DND-41 (cell line): ENCODE measurements around the gene SPRY4.

Experiments used
- ATAC-seq: fragments of 200-7000 bp; cut with Tn5 transposase; 3 replicates; pipeline ENCODE4 v1.9.1; 2021; ENCODE audit warnings: low read depth; ENCODE audit not compliant: insufficient read depth
- DNase-seq: peaks from one replicate; pipeline ENCODE4 v3.0.0-alpha.2; 2020
- H2AFZ ChIP-seq: 2 replicates; pipeline ENCODE4 v1.6.0; 2012; ENCODE audit warnings: low read depth, low read length
- H3K27ac ChIP-seq: 2 replicates; pipeline ENCODE4 v1.5.1; 2012; ENCODE audit warnings: low read length, inconsistent platforms
- H3K27me3 ChIP-seq: fragments of 200-600 bp; sonication (generic); 2 replicates; pipeline ENCODE4 v1.6.0; 2012; ENCODE audit warnings: low read length, mild to moderate bottlenecking, inconsistent platforms; ENCODE audit not compliant: insufficient read depth, poor library complexity
- H3K36me3 ChIP-seq: 2 replicates; pipeline ENCODE4 v1.5.1; 2012; ENCODE audit warnings: low read length, inconsistent platforms; ENCODE audit not compliant: insufficient read depth
- H3K4me1 ChIP-seq: 2 replicates; pipeline ENCODE4 v1.5.1; 2012; ENCODE audit warnings: mild to moderate bottlenecking, low read length; ENCODE audit not compliant: insufficient read depth
- H3K4me2 ChIP-seq: 2 replicates; pipeline ENCODE4 v1.6.0; 2012; ENCODE audit warnings: mild to moderate bottlenecking, moderate library complexity, low read length, inconsistent platforms; ENCODE audit not compliant: insufficient read depth
- H3K4me3 ChIP-seq, 2 experiments: fragments of 200-600 bp in 1 of 2; shearing (Covaris generic) in 1 of 2; 2 replicates each; pipeline ENCODE4 v1.5.1; 2012 to 2016; ENCODE audit warnings: inconsistent platforms in 2 of 2, low read length in 2 of 2, mild to moderate bottlenecking in 2 of 2, low read depth in 1 of 2, moderate library complexity in 1 of 2
- H3K79me2 ChIP-seq: 2 replicates; pipeline ENCODE4 v1.6.0; 2012; ENCODE audit warnings: low read length, inconsistent platforms; ENCODE audit not compliant: insufficient read depth
- H3K9ac ChIP-seq: 2 replicates; pipeline ENCODE4 v1.6.0; 2012; ENCODE audit warnings: low read depth, mild to moderate bottlenecking, inconsistent platforms, low read length, moderate library complexity
- H3K9me3 ChIP-seq: 2 replicates; pipeline ENCODE4 v1.5.1; 2012; ENCODE audit warnings: low read length, moderate library complexity, mild to moderate bottlenecking, inconsistent platforms; ENCODE audit not compliant: insufficient read depth, severe bottlenecking
- H4K20me1 ChIP-seq: 2 replicates; pipeline ENCODE4 v1.6.0; 2012; ENCODE audit warnings: low read length; ENCODE audit not compliant: insufficient read depth
- CTCF ChIP-seq: IDR thresholded peaks from 2 replicates; pipeline ENCODE4 v1.5.1; 2012; ENCODE audit warnings: borderline replicate concordance, low read length, moderate library complexity, mild to moderate bottlenecking; ENCODE audit not compliant: poor library complexity, severe bottlenecking; ENCODE audit errors: extremely low read depth
- EZH2 ChIP-seq: IDR thresholded peaks from 3 replicates; pipeline ENCODE4 v1.6.1; 2012; ENCODE audit warnings: borderline replicate concordance, low read depth, mild to moderate bottlenecking, moderate library complexity, low read length, inconsistent platforms; ENCODE audit not compliant: severe bottlenecking

The SPRY4 gene

GRCh38 chr5:142295960-142296860 lies 28.6 kb downstream of the SPRY4 start:
- no peak overlapping the region for H3K4me2 ChIP-seq
- no peaks in the 10 kb centered on the region for H3K36me3 ChIP-seq
- H4K20me1 ChIP-seq = no peaks in the 10 kb centered on the region
- no peaks in the 10 kb centered on the region for H3K4me1 ChIP-seq
- H3K79me2 ChIP-seq = no peaks in the 10 kb centered on the region
- no peaks in the 10 kb centered on the region for H3K9me3 ChIP-seq
- no peak overlapping the region for H3K9ac ChIP-seq
- no peak overlapping the region for H3K27ac ChIP-seq
- ATAC-seq = no peak
- no peak overlapping the region for H2AFZ ChIP-seq
- TF ChIP-seq EZH2 (no peak), CTCF (no peak)
- H3K4me3 ChIP-seq = no peak overlapping the region
- DNase-seq = no peak
- H3K27me3 ChIP-seq = no peaks in the 10 kb centered on the region

- no peak for ATAC-seq
- TF ChIP-seq CTCF (no peak), EZH2 (no peak)
- no peak overlapping the region for H3K4me3 ChIP-seq
- H3K79me2 ChIP-seq = no peaks in the 10 kb centered on the region
- no peaks in the 10 kb centered on the region for H3K27me3 ChIP-seq
- no peaks in the 10 kb centered on the region for H3K9me3 ChIP-seq
- H3K4me1 ChIP-seq = peaks cover 3% of the 10 kb centered on the region; the same call in 1 of the 2 replicates
- no peak overlapping the region for H3K9ac ChIP-seq
- no peak overlapping the region for H3K4me2 ChIP-seq
- no peak for DNase-seq
- no peak overlapping the region for H3K27ac ChIP-seq
- H2AFZ ChIP-seq = no peak overlapping the region
- H4K20me1 ChIP-seq = no peaks in the 10 kb centered on the region
- no peaks in the 10 kb centered on the region for H3K36me3 ChIP-seq
Observed at GRCh38 chr5:142295084-142295758, 29.6 kb downstream of the SPRY4 start.

- TF ChIP-seq EZH2 (no peak), CTCF (no peak)
- no peak overlapping the region for H3K4me2 ChIP-seq
- no peaks in the 10 kb centered on the region for H3K79me2 ChIP-seq
- H3K9ac ChIP-seq = no peak overlapping the region
- no peaks in the 10 kb centered on the region for H4K20me1 ChIP-seq
- H3K27ac ChIP-seq = no peak overlapping the region
- no peak overlapping the region for H3K4me3 ChIP-seq
- no peak for DNase-seq
- no peak for ATAC-seq
- no peaks in the 10 kb centered on the region for H3K9me3 ChIP-seq
- H3K4me1 ChIP-seq = peaks cover 3% of the 10 kb centered on the region; the same call in 1 of the 2 replicates
- H3K36me3 ChIP-seq = no peaks in the 10 kb centered on the region
- H2AFZ ChIP-seq = no peak overlapping the region
- H3K27me3 ChIP-seq = no peaks in the 10 kb centered on the region
Observed at GRCh38 chr5:142293486-142293885, 31.3 kb downstream of the SPRY4 start.
